Natural killer cell (primary cell): ENCODE results near the gene HBB. TPM values are rescaled to one million over a fixed set of nuclear protein-coding genes. Genes with fewer than 3 reads are reported as not detected.

Experiments
- ATAC-seq, 3 donors: fragments of 150-1000 bp in 2 of 3; fragments of 200-7000 bp in 1 of 3; cut with Tn5 transposase; 1 replicate in 1 of 3; 2 replicates in 2 of 3; pipeline ENCODE4 v1.10.0; 2021; ENCODE audit warnings: mild to moderate bottlenecking in 2 of 3, moderate library complexity in 2 of 3
- DNase-seq, 2 donors: peaks; one replicate each; pipeline versions ENCODE4 v3.0.0 to v3.0.0-alpha.2; 2013 to 2021; ENCODE audit warnings: mixed read lengths in 1 of 2
- H3K27ac ChIP-seq: one replicate; pipeline ENCODE4 v1.5.1; 2013; ENCODE audit warnings: mild to moderate bottlenecking, low read length
- H3K27me3 ChIP-seq: one replicate; pipeline ENCODE4 v1.6.1; 2013; ENCODE audit warnings: low read length; ENCODE audit not compliant: control insufficient read depth, insufficient read depth
- H3K36me3 ChIP-seq: one replicate; pipeline ENCODE4 v1.6.1; 2013; ENCODE audit warnings: low read length; ENCODE audit not compliant: control insufficient read depth, insufficient read depth
- H3K4me1 ChIP-seq: one replicate; pipeline ENCODE4 v1.6.1; 2013; ENCODE audit warnings: low read length; ENCODE audit not compliant: control insufficient read depth, insufficient read depth
- H3K4me3 ChIP-seq: one replicate; pipeline ENCODE4 v1.5.1; 2013; ENCODE audit warnings: low read length
- H3K9me3 ChIP-seq: one replicate; pipeline ENCODE4 v1.6.1; 2013; ENCODE audit warnings: low read length; ENCODE audit not compliant: control insufficient read depth, insufficient read depth
- H3K27ac Mint-ChIP-seq, 2 donors: one replicate each; pipeline ENCODE4 v1.8.0; 2022; ENCODE audit warnings: mild to moderate bottlenecking in 2 of 2, mixed read lengths in 2 of 2, moderate library complexity in 1 of 2
- H3K27me3 Mint-ChIP-seq, 2 donors: one replicate each; pipeline ENCODE4 v1.8.0; 2022; ENCODE audit warnings: low read depth in 2 of 2, mixed read lengths in 2 of 2
- H3K36me3 Mint-ChIP-seq: one replicate; pipeline ENCODE4 v1.8.0; 2022; ENCODE audit warnings: mixed read lengths
- H3K4me1 Mint-ChIP-seq, 2 donors: one replicate each; pipeline ENCODE4 v1.8.0; 2022; ENCODE audit warnings: mixed read lengths in 2 of 2
- H3K4me3 Mint-ChIP-seq: one replicate; pipeline ENCODE4 v1.8.0; 2022; ENCODE audit warnings: mild to moderate bottlenecking, moderate library complexity, mixed read lengths
- H3K9me3 Mint-ChIP-seq, 2 donors: one replicate each; pipeline ENCODE4 v1.8.0; 2022; ENCODE audit warnings: mixed read lengths in 2 of 2
- CTCF ChIP-seq: fragments of 200-600 bp; IDR thresholded peaks from one replicate; pipeline ENCODE4 v1.8.0; 2022; ENCODE audit warnings: antibody characterized with exemption
- WGBS: methylation state at CpG from one replicate; pipeline ENCODE4 v1.1.7; 2013; ENCODE audit warnings: missing lambda C conversion rate; ENCODE audit not compliant: insufficient coverage; 5-methylcytosine and 5-hydroxymethylcytosine counted together
- intact Hi-C: fragments of 100-400 bp; cut with micrococcal nuclease; formaldehyde crosslinking; loops from one replicate; pipeline ENCODE4 v1.14.2; 2022
- total RNA-seq, 4 donors: library from RNA; stranded (reverse); fragments of 120-200 nt in 1 of 4; gene quantifications; one replicate each; pipeline versions ENCODE4 v1.2.3 to v1.2.4, GENCODE V29; 2013 to 2022

The HBB gene
- total RNA-seq, result 10 to 100 TPM in 1 of 3 donors, 1 to 10 TPM in 1, not detected in 1; 2.6 to 10.6 TPM
- 1,690 TPM for total RNA-seq (2013)

- ATAC-seq, result no peak
- H3K9me3 ChIP-seq, result no peaks in the 10 kb centered on the region
These were observed at the start of gene HBB for GRCh38 chr11:5226732-5227310. Gene HBB (minus strand): TSS chr11:5227071. CDS start chr11:5227021, 50 bp downstream.

GRCh38 chr11:5275369-5276110 lies 48.7 kb upstream of the HBB start:
- H3K27ac ChIP-seq, result no peak overlapping the region
- H3K36me3 ChIP-seq, result no peaks in the 10 kb centered on the region
- no peak for TF ChIP-seq CTCF
- Mint-ChIP-seq H3K9me3 (no peaks in the 10 kb centered on the region), H3K36me3 (no peaks in the 10 kb centered on the region), H3K4me1 (no peaks in the 10 kb centered on the region), H3K27ac (no peak overlapping the region), H3K4me3 (no peak overlapping the region), H3K27me3 (no peaks in the 10 kb centered on the region)
- no peaks in the 10 kb centered on the region for H3K4me1 ChIP-seq
- no peak for ATAC-seq
- H3K27me3 ChIP-seq, result no peaks in the 10 kb centered on the region
- intact Hi-C loops, result no loop called here
- 82% methylated on average over 5 of the region's 6 CpGs for WGBS
- no peaks in the 10 kb centered on the region for H3K9me3 ChIP-seq
- DNase-seq, result no peak
- H3K4me3 ChIP-seq, result no peak overlapping the region

More at GRCh38 chr11:5226732-5227310, at the start of gene HBB:
- Histone ChIP-seq H3K27ac (no peak within 1 kb of the TSS), H3K27me3 (no peaks in the 10 kb centered on the region), H3K4me1 (no peaks in the 10 kb centered on the region), H3K36me3 (no peaks in the 10 kb centered on the region), H3K4me3 (no peak within 1 kb of the TSS)
- Mint-ChIP-seq H3K36me3 (no peaks in the 10 kb centered on the region), H3K9me3 (no peaks in the 10 kb centered on the region), H3K4me3 (no peak within 1 kb of the TSS), H3K4me1 (no peaks in the 10 kb centered on the region), H3K27ac (no peak within 1 kb of the TSS), H3K27me3 (no peaks in the 10 kb centered on the region)
- TF ChIP-seq CTCF, result no peak
- intact Hi-C loops, result no loop called here
- 86% methylated on average over 3 of the region's 3 CpGs for WGBS
- DNase-seq, result no peak

GRCh38 chr11:5274395-5274794 lies 47.5 kb upstream of the HBB start:
- no peak overlapping the region for H3K4me3 ChIP-seq
- Mint-ChIP-seq H3K4me1 (no peaks in the 10 kb centered on the region), H3K9me3 (no peaks in the 10 kb centered on the region), H3K27ac (no peak overlapping the region), H3K27me3 (no peaks in the 10 kb centered on the region), H3K4me3 (no peak overlapping the region), H3K36me3 (no peaks in the 10 kb centered on the region)
- no peaks in the 10 kb centered on the region for H3K4me1 ChIP-seq
- no peak overlapping the region for H3K27ac ChIP-seq
- intact Hi-C loops, result no loop called here
- no peaks in the 10 kb centered on the region for H3K36me3 ChIP-seq
- no peaks in the 10 kb centered on the region for H3K9me3 ChIP-seq
- DNase-seq (no peak), ATAC-seq (no peak)
- no peak for TF ChIP-seq CTCF
- H3K27me3 ChIP-seq, result no peaks in the 10 kb centered on the region
- WGBS, result 79% methylated on average over 5 of the region's 5 CpGs
